Measurements from ENCODE around the gene KRTAP5-3.

Gene KRTAP5-3

GRCh38 chr11:1570896-1571759, 37.1 kb downstream of the KRTAP5-3 start (continued):
- no peak for TF ChIP-seq ZBTB49 (tag by site-specific recombination; IDR thresholded peaks at IDR 0.05; ENCODE audit: low read depth)
- no peak for TF ChIP-seq ZBTB21 (tag by site-specific recombination; IDR thresholded peaks at IDR 0.05)
- no peak for TF ChIP-seq ZFP37 (tag by site-specific recombination; IDR thresholded peaks at IDR 0.05)
- TF ChIP-seq SP3 (tag by site-specific recombination; IDR thresholded peaks at IDR 0.05) = peak; percentile 52
- no peak for TF ChIP-seq ZNF324 (tag by site-specific recombination; IDR thresholded peaks at IDR 0.05)
- TF ChIP-seq SETDB1 (IDR thresholded peaks at IDR 0.05; ENCODE audit: insufficient read length, low read length) = no peak
- no peak for TF ChIP-seq GFI1B (tag by site-specific recombination; IDR thresholded peaks at IDR 0.05)
- TF ChIP-seq ZNF214 (tag by site-specific recombination; IDR thresholded peaks at IDR 0.05; ENCODE audit: borderline replicate concordance) = no peak
- TF ChIP-seq ZNF311 (tag by site-specific recombination; IDR thresholded peaks at IDR 0.05; ENCODE audit: borderline replicate concordance) = no peak
- peak; percentile 30; the same call in 1 of the 2 replicates for TF ChIP-seq ZBTB17 (tag by site-specific recombination; IDR thresholded peaks at IDR 0.05)
- TF ChIP-seq HOXC10 (CRISPR knock-in tag; IDR thresholded peaks at IDR 0.05) = no peak
- no peak for TF ChIP-seq ZNF791 (tag by site-specific recombination; IDR thresholded peaks at IDR 0.05)
- peak; percentile 37 for TF ChIP-seq ZFHX2 (tag by site-specific recombination; conservative IDR thresholded peaks at IDR 0.05)
- TF ChIP-seq ZIC2 (tag by site-specific recombination; IDR thresholded peaks at IDR 0.05) = peak; percentile 28; the same call in 1 of the 2 replicates
- TF ChIP-seq KLF10 (tag by site-specific recombination; IDR thresholded peaks at IDR 0.05) = no peak
- no peak for TF ChIP-seq PRDM10 (tag by site-specific recombination; IDR thresholded peaks at IDR 0.05)
- no peak for TF ChIP-seq ZNF121 (tag by site-specific recombination; IDR thresholded peaks at IDR 0.05)
- TF ChIP-seq ZNF133 (tag by site-specific recombination; IDR thresholded peaks at IDR 0.05) = no peak
- TF ChIP-seq ZNF76 (tag by site-specific recombination; IDR thresholded peaks at IDR 0.05; ENCODE audit: borderline replicate concordance, low read depth) = no peak
- no peak for TF ChIP-seq SCRT2 (tag by site-specific recombination; IDR thresholded peaks at IDR 0.05)
- TF ChIP-seq, protein P1, sequence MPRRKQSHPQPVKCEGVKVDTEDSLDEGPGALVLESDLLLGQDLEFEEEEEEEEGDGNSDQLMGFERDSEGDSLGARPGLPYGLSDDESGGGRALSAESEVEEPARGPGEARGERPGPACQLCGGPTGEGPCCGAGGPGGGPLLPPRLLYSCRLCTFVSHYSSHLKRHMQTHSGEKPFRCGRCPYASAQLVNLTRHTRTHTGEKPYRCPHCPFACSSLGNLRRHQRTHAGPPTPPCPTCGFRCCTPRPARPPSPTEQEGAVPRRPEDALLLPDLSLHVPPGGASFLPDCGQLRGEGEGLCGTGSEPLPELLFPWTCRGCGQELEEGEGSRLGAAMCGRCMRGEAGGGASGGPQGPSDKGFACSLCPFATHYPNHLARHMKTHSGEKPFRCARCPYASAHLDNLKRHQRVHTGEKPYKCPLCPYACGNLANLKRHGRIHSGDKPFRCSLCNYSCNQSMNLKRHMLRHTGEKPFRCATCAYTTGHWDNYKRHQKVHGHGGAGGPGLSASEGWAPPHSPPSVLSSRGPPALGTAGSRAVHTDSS (tag by site-specific recombination; IDR thresholded peaks at IDR 0.05) = no peak
- peak; percentile 96 for TF ChIP-seq ZNF341 (tag by site-specific recombination; IDR thresholded peaks at IDR 0.05; ENCODE audit: low read depth)
- TF ChIP-seq SALL2 (tag by site-specific recombination; IDR thresholded peaks at IDR 0.05; ENCODE audit: borderline replicate concordance) = no peak
- no peak for TF ChIP-seq ZNF140 (tag by site-specific recombination; IDR thresholded peaks at IDR 0.05)
- TF ChIP-seq KLF1 (tag by site-specific recombination; IDR thresholded peaks at IDR 0.05) = peak; percentile 29; the same call in 1 of the 2 replicates
- TF ChIP-seq, protein P2, sequence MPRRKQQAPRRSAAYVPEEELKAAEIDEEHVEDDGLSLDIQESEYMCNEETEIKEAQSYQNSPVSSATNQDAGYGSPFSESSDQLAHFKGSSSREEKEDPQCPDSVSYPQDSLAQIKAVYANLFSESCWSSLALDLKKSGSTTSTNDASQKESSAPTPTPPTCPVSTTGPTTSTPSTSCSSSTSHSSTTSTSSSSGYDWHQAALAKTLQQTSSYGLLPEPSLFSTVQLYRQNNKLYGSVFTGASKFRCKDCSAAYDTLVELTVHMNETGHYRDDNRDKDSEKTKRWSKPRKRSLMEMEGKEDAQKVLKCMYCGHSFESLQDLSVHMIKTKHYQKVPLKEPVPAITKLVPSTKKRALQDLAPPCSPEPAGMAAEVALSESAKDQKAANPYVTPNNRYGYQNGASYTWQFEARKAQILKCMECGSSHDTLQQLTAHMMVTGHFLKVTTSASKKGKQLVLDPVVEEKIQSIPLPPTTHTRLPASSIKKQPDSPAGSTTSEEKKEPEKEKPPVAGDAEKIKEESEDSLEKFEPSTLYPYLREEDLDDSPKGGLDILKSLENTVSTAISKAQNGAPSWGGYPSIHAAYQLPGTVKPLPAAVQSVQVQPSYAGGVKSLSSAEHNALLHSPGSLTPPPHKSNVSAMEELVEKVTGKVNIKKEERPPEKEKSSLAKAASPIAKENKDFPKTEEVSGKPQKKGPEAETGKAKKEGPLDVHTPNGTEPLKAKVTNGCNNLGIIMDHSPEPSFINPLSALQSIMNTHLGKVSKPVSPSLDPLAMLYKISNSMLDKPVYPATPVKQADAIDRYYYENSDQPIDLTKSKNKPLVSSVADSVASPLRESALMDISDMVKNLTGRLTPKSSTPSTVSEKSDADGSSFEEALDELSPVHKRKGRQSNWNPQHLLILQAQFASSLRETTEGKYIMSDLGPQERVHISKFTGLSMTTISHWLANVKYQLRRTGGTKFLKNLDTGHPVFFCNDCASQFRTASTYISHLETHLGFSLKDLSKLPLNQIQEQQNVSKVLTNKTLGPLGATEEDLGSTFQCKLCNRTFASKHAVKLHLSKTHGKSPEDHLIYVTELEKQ (tag by site-specific recombination; IDR thresholded peaks at IDR 0.05; ENCODE audit: borderline replicate concordance) = no peak
- TF ChIP-seq ZNF112 (tag by site-specific recombination; IDR thresholded peaks at IDR 0.05) = no peak
- TF ChIP-seq KLF16 (tag by site-specific recombination; IDR thresholded peaks at IDR 0.05) = peak; percentile 35; the same call in 1 of the 2 replicates
- TF ChIP-seq ZBTB20 (tag by site-specific recombination; IDR thresholded peaks at IDR 0.05) = peak; percentile 31; the same call in 1 of the 2 replicates
- TF ChIP-seq REPIN1 (tag by site-specific recombination; IDR thresholded peaks at IDR 0.05; ENCODE audit: low read depth) = no peak

All from HEK293 (cell line).